Activated gamma-delta T cell treated with Interleukin-2 at 50 U/mL for 16 hours (primary cell): Measurements from ENCODE around the gene KIF17.
A peak's percentile ranks its signal among the peaks of the same experiment; 100 is the strongest.
"Not testable (repeated sequence)": the region's sequence is repeated elsewhere in the genome, so short reads cannot be mapped to it uniquely, and the experiment has no call there.

Source experiments
- DNase-seq: peaks from one replicate; pipeline ENCODE4 v3.0.0-alpha.2; 2020

Gene KIF17

GRCh38 chr1:20685099-20685662, 32.6 kb downstream of the KIF17 start:
- no peak for DNase-seq

GRCh38 chr1:20684651-20685050, 33.2 kb downstream of the KIF17 start:
- DNase-seq: no peak

- no peak for DNase-seq
Observed at GRCh38 chr1:20684050-20684620, 33.7 kb downstream of the KIF17 start.

- DNase-seq: no peak
Observed at GRCh38 chr1:20683614-20684013, 34.2 kb downstream of the KIF17 start.

GRCh38 chr1:20682571-20683236, 35.1 kb downstream of the KIF17 start:
- DNase-seq: no peak

- DNase-seq: no peak
Observed at GRCh38 chr1:20681999-20682398, 35.8 kb downstream of the KIF17 start.

- DNase-seq: no peak
Observed at GRCh38 chr1:20680269-20680668, 37.5 kb downstream of the KIF17 start.

GRCh38 chr1:20678599-20678998, 39.2 kb downstream of the KIF17 start:
- DNase-seq: no peak

- DNase-seq: not testable (repeated sequence)
Observed at GRCh38 chr1:20673626-20674025, 44.2 kb downstream of the KIF17 start.

GRCh38 chr1:20672265-20672632, 45.6 kb downstream of the KIF17 start:
- no peak for DNase-seq

- no peak for DNase-seq
Observed at GRCh38 chr1:20670936-20671335, 46.9 kb downstream of the KIF17 start.

- no peak for DNase-seq
Observed at GRCh38 chr1:20668581-20668980, 49.2 kb downstream of the KIF17 start.

GRCh38 chr1:20666804-20667203, 51.0 kb downstream of the KIF17 start:
- no peak for DNase-seq

GRCh38 chr1:20666146-20666545, 51.7 kb downstream of the KIF17 start:
- DNase-seq: no peak

GRCh38 chr1:20665726-20666125, 52.1 kb downstream of the KIF17 start:
- no peak for DNase-seq

- DNase-seq: no peak
Observed at GRCh38 chr1:20663969-20664715, 53.7 kb downstream of the KIF17 start.

- no peak for DNase-seq
Observed at GRCh38 chr1:20663365-20663764, 54.4 kb downstream of the KIF17 start.

GRCh38 chr1:20662110-20662475, 55.7 kb downstream of the KIF17 start:
- no peak for DNase-seq

GRCh38 chr1:20661207-20662109, 56.3 kb downstream of the KIF17 start, which contains the start of gene DDOST:
DDOST (minus strand) TSS chr1:20661369; CDS start chr1:20661350, 19 bp downstream.
- peak; percentile 92 for DNase-seq

- DNase-seq: no peak
Observed at GRCh38 chr1:20660847-20661206, 57.0 kb downstream of the KIF17 start.

- DNase-seq: no peak
Observed at GRCh38 chr1:20660363-20660762, 57.4 kb downstream of the KIF17 start.

GRCh38 chr1:20658166-20658915, 59.5 kb downstream of the KIF17 start:
- DNase-seq: no peak
